Activated CD4-positive, alpha-beta T cell treated with anti-CD3 and anti-CD28 coated beads for 4 hours (primary cell): ENCODE results near the gene LSG1.

ENCODE experiments used
- DNase-seq, 2 donors: peaks; one replicate each; pipeline ENCODE4 v3.0.0-alpha.2; 2020

LSG1 gene

DNA sequence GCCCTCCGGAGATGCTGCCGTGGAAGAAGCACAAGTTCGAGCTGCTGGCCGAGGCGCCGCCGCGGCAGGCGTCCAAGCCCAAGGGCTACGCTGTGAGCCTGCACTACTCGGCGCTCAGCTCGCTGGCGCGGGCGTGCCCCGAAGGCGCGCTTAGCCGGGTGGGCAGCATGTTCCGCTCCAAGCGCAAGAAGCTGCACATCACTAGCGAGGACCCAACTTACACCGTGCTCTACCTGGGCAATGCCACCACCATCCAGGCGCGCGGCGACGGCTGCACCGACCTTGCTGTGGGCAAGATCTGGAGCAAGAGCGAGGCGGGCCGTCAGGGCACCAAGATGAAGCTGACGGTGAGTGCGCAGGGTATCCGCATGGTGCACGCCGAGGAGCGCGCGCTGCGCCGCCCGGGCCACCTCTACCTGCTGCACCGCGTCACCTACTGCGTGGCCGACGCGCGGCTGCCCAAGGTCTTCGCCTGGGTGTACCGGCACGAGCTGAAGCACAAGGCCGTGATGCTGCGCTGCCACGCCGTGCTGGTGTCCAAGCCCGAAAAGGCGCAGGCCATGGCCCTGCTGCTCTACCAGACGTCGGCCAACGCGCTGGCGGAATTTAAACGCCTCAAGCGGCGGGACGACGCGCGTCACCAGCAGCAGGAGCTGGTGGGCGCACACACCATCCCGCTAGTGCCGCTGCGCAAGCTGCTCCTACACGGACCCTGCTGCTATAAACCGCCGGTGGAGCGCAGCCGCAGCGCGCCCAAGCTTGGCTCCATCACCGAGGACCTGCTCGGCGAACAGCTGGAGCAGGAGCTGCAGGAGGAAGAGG is 15.0 kb upstream of the LSG1 start:
- DNase-seq: peak; percentile 18 to 20

DNA sequence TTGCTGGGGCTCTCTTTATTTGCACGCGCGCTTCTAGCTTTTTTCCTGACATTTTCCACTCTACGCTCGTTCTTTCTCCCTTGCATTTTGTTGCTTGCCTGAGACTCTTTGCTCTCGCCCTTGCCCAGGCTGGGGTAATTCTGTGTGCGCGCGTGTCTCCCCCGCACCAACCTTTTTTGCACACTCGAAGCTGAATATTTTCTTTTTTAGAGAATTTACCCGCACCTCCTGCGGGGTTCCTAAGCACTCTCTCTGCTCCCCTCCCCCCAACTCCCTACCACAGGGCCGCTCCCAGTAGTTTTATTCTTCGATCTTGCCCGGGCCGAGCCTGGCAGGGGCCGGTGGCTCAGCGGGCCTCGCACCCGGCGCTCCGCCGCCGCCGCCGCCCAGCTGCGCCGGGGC is 14.4 kb upstream of the LSG1 start:
- no peak for DNase-seq

DNA sequence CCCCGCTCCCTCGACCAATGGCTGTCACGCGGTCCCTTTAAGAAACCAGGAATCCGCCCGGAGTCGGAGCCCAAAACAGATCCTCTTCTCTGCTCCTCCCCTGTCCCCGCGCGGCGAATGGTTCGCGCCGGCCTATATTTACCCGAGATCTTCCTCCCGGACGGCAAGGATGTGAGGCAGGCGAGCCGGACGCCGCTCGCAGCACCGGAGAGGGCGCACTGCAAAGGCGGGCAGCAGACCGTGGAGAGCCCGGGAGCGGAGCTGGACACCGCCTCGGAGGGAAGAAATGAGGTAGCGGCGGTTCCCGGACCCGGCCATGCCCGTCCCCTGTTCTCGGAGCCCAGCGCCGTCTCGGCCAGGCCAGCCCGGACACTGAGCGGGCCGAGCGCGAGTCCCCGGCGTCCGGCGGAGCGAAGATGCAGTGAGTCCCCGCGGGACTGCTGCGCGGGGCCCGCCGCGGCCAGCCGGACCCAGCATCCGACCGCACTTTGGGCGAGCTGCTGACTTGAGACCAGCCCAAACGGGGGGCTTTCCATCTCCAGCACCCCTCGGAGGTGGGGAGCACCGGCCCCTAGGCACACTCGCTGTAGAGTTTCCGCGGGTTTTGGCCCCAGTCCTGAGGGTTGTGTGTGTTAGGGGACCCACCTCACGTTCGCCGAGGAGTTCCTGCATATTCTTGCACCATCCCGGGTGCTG is 13.9 kb upstream of the LSG1 start, which contains the start of gene FAM43A:
Gene FAM43A (plus strand): TSS at position 166 of the 696 bp plus-strand sequence. CDS start 944 bp downstream, outside the sequence.
- peak; percentile 64 to 70 for DNase-seq

DNA sequence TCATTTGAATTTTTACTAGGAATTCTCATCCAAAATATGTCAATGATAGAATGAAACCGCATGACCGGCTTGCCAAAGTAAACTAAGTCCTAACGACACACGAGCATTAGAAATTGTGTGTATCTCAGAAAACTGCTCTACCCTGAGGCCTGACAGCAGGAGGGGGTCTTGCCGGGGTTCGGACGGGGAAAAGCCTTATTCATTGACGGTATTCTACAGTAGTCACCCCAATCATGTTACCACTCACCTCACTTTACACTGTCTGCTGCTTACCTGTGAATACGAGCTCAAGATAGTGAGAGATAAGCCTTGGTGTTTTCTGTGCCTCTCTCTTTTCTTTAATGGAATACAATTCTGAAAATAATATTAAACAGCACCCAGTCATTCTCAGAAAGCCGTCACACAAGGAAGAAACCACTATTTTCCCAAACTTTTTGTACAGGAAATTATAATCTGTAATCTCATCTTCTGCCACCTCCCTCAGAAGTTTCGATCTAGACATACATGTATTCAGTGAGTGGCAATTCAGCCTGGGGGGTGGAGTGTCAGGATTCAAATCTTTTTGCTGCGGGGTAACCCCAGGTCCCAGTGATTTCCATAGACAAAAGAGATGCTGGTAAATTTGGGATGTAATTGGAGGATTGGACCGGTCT is 13.2 kb upstream of the LSG1 start:
- no peak for DNase-seq

DNA sequence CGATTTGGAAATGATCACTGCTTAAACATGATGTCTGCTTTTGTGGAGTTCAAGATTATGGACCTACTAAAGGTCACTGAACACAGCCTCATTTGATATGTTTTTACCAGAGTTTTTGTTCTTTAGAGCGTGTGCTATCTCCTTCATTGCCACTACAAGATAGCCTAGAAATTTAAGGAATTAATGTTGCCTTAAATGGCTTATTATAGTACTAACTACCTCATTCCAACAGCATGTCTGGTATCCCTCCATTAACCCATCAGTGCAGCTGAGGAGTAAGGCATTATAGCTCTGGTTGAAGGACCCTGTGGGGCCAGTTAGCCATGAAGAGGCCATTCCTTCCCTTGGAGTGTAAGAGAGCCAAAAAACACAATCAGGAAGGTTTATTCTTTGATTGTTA is 11.4 kb upstream of the LSG1 start:
- no peak for DNase-seq

DNA sequence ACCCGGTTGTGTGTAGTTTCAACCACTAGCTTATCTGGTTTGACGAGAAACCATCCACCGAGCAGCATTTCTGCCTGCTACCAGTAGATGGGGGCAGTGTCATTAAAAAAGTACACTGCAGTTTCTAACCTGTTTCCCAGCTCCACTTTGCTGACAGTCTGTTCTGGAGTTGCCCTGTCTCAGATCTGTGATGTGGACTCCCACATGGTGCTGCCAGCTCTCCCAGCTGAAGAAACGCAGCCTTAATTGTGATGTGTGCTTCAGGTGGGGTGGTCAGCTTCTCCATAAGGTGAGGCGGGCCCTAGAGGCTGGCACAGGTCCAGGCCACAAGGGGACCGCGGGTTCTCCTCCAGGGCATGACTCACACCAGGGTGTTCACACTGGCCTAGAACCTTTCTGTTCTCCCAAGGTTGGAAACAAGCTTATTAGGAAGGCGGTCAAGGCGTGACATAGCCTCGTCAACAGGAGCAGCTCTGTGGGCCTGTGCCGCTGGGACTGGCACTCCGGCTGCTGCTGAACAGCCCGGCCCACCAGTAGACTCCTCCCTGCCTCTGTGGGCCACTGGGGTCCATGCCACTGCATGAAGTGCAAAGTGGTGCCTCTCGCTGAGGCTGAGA is 10.8 kb upstream of the LSG1 start:
- peak; percentile 59 to 60 for DNase-seq

DNA sequence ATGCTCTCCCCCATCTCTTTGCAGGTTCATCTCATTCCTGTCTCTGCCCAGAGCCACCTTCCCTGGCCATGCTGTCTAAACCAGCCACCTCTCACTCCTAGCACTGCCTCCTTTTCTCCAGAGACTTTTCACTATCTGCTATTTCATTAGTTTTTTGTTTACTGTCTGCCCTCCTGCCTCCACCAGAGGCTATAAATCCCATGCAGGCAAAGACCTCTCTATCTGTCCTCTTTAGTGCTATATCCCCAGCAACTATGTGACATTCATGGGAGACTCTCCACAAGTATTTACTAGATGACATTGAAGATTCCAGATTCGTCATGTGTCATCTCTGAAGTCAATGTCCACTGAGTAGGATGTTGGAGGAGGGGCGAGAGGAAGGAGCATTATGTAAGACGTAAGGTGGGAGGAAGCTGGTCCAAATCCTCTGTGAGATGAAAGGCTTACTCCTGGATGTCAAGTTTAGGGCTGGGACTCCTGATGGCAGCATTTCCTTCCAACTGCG is 10.2 kb upstream of the LSG1 start:
- no peak for DNase-seq

DNA sequence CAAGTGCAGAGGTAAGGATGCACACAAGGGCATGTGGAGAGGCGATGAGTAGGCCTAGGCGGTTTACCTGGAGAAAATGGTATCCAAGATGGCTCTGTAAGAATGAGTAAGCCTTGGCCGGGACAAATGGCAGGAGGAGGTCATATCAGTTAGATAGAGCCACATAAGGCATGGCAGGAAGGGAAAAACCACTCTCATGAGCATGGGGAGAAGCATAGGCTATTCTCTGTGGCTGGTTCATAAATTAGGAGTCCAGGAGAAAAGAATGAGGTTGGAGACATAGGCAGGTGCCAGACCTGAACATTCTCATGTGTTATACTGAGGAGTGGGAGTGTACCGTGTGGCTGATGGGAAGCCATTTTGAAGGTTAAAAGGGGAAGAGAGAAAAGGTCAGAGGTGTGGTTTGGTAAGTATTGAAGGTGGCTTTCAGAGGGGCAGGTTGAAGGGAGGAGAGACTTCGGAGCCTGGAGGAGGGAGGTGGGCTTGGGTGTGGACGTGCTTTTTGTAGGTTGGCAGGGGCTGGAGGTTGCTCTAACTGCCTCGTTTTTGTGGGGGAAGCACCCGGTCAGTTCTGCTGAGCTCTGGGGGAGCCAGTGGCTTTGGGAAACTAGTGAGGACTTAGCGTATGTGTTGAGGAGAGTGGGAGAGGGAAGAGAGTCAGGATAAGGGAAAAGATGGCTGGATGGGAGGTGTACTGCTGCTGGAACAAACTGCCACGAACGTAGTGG is 9.1 kb upstream of the LSG1 start:
- no peak for DNase-seq

DNA sequence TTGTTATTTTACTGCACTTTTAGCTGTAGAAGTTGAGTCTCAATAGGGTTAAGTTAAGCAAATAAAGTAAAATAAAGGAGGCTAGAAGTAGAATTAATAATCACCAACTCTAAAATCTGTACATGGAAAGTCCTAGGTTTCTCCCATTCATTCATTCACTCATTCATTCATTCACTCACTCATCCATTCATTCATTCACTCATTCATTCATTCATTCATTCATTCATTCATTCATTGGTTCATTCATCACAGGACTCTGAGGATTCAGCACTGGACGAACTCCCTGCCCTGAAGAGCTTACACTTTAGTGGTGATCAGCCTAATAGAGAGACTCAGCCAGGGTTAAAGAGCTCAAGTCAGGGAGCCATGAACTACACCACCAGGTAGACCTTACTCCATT is 4.5 kb upstream of the LSG1 start:
- DNase-seq: no peak

DNA sequence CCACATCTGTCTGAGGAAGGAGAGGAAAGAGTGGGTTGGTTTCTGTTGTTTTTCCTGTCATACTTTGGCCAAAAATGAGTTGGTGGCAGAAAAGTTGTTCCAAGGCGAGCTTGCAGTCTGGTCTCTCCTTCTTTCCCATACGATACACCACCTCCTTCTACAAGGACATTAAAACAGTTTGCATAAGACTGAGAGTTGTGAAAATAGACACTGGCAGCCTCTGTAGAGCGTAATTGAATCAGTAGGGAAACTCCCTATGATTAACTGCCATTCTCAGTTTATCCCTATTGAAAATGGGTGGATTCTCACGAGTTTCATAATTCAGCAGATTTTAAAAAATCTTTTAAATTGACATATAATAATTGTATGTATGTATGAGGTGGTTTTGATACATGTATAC is 3.7 kb upstream of the LSG1 start:
- DNase-seq: no peak

DNA sequence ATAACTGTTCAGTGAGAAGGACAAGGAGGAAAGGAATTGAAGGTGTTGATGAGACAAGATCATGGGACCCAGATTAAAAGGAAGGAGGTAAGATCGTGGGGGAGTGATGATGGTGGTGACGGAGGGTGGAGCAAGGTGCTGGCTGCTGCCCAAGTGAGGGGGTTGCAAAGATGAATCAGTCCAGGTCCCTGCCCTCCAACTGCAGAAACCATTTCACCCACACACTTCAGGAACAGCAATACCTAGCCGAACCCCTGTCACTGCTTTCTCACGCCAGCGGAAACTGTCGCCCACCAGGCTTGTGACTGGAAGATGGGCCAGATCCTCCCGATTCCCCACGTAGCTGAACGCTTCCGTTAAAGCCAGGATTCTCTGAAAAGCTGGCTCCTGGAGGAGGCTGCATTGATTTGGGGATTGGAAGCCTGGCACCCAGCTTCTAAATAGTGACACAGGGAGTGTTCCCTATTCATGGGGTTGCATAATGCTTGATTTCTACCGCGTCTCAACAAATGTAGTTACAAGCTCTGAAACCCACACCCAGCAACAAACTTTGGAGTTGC is 3.2 kb upstream of the LSG1 start:
- DNase-seq: peak; percentile 47 to 66

DNA sequence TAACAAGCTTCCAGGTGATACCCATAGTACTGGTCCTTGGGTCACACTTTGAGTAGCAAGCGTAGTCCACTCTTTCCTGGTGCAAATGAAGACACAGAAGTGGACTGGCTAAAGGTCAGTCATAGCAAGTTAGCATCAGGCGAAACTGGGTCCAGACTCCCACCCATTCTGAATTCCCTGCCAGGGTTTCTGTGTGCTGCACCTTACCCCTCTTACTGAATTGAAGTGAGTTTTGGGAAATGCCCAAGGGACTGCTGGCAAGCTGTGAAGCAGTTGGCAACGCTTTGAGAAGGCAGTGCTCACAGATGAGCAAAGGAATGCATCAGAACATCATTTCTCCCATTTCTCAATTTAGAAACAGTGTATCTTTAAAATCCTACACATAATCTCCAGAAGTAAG is 1.8 kb upstream of the LSG1 start:
- no peak for DNase-seq

DNA sequence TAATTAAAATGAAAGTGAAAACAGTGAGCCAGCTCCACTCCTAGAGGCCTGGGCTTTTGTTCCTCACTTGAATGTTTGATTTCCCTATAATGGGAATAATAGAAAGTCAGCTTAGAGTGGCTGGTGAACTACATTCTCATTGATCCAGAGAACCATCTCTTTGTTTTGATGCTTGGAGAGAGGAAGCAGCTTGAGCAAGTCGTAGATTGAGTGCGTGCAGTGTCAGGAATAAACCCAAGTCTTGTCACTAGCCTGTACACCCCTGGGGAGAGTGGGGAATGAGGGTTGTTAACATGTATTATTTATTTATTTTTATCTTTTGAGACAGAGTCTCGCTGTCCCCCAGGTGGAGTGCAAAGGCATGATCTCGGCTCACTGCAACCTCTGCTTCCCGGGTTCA is 885 bp upstream of the LSG1 start:
- DNase-seq: no peak

DNA sequence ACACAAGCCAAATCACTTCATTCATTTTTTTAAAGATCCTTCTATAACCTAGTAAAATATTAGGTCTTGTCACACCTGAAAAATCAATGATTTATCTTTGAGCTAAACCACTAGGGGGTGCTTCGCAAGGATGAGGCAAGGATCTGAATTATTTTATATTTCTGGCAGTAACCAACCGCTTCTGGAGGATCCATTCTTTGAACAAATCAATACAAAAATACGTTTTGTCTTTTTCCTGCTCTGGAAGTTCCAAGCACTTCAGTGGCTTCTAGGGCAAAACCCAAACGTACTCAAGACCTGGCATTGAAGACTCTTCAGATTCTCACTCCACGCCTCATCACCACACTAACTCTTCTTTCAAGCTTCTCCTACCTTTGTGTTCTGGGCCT is 486 bp downstream of the LSG1 start:
- peak; percentile 29 to 34 for DNase-seq

DNA sequence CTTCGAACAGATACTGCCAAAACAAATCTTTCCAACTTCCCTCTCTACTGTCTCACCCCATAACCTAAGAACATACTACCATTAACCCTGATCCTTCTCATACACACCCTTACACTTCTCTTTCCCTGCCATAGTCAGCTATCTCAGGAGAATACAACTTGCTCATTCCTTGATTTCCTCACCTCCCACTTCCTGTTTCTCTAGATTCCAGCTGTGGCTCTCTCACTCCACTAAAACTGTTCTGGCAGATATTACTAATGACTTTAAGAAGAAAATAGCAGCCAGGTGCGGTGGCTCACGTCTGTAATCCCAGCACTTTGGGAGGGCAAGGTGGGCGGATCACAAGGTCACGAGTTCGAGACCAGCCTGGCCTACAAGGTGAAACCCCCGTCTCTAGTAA is 4.6 kb downstream of the LSG1 start:
- no peak for DNase-seq

DNA sequence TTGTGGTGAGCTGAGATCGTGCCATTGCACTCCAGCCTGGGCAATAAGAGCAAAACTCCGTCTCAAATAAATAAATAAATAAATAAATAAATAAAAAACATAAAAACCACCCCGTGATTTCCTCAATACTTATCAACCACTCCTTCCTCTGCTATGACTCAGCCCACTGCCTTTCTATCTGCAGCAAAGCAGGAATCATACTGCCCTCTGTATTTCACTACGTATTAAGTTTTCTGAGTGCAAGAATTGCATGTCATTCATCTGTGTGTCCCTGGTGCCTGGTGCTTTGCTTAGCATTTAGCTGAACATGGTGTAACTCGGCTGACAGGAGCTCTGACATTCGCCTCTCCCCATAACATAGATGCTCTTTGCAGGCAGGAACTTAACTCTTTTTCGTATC is 7.1 kb downstream of the LSG1 start:
- no peak for DNase-seq

DNA sequence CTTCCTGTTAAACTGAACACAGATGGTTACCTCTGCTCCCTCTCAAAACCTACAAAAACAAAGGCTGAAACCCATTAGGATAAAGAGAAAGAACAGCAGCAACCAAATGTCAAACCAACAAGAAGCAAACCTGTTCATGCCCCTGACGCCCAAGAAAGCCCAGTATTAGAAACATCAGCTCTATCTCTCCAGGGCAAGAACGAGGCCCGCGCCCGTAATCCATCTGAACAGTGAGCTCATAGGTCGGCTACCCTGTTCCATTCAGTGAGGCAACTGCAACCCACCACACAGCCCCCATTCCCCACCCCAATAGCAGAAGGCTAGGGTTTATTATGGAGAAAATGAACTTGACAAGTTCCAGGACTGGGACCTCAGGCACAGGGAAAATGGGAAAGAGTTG is 10.0 kb downstream of the LSG1 start:
- no peak for DNase-seq

DNA sequence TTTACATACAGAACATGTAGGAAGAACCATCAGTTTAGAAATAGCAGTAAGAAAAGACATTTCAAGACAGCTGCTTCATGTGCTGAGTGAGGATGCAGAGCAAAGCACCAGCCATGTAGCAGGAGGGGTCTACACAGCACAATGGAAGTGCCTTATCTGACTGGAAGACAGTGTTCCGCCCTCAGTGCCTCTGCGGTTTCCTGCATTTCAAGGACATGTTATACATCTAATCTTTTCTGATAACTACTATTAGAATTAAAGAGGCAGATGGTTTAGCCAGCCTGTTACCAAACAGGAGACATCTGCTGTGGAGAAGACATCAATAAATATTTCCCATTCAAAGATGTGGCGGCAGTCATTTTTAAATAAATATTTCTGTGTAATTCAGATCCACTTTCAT is 10.6 kb downstream of the LSG1 start:
- no peak for DNase-seq

DNA sequence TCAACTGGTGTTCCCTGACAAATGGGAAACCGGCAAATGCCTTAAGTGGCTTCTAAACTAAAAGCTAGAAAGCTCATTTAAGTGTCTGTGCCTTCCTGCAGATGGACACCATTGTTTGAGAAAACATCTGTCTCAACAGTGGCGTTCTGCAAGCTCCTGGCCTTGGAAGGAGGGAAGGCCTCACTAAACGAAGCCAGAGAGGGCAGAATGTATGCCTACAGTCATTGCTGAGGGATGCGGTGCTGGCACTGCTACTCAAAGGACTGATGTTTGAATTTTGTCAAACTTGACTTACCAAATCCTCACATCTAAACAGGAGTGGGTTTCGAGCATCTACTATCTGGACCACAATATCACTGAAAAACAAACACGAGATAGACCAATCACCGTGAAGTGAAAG is 12.2 kb downstream of the LSG1 start:
- DNase-seq: no peak

DNA sequence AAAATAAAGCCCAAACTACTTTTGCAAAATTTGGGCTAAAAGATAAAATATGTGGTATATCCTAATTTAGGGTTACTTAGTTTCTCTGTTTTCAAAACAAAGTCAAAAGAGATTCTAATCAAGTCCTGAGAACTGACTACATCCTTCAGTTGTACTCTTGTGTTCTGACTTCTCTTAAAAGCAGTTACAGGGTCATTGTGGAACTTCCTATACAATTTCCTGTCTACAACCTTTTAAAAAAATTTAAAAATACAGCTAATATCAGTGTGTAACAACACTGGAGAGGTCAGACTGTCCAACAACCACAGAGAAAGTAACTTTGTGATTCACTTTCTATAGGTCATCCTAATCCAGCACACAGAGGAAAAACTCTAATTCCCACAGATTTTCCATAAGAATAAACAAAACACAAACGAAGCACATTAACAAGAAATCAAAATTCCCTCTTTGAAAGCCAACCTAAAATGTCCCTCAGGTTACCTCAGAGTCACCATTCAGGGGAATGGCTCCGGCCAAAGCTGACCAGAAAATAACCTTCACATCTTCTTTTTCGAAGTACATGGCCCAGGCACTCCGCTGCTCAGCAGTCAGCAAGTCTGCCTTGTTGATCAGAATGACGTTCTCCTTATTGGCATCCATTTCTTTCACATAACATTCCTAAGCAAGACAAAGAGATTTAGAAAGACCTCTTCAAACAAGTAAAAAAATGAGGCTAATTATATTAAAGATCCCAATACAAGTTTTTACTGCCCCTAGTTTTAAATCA is 13.3 kb downstream of the LSG1 start:
- no peak for DNase-seq

DNA sequence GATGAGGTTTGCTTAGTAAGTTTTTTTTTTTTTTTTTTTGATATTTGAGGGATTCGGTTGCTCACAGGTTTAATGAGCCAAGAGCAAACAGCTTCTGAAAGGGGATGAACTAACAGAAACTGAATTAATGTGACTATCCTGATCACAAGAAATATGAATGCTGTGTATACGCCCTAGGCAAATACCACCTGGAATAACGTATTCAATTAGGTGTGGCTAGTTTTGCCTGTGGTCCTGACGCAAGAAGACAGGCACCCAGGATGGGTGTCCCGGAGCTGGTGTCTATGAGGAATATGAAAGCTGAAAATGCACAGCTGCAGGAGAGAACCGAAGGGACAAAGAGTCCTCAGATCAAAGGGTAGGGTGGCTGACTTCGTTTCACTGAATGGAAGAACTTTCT is 14.6 kb downstream of the LSG1 start:
- no peak for DNase-seq

DNA sequence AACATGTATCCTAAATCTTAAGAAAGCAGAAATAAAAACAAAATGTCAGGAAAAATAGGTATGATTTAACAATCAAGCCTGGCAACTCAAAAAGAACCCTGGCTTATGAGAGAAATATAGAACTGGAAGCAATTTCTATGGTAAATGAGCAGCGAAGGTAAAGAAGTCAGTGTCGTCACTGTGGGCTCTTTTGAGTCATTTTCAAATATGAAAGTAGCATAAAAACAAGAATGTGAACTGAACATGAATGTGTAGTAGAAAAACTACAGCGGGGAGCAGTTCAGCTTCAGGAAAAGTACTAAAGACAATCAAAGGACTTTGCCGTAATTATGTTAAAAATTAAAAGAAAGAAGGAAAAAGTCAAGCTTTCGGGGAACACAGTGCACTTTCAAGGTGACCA is 17.5 kb downstream of the LSG1 start:
- no peak for DNase-seq
